NCI-H2107 treated with DMSO at 0.1 percent for 48 hours (cell line): ENCODE measurements around the gene YY1.
"Not testable (repeated sequence)": the region's sequence is repeated elsewhere in the genome, so short reads cannot be mapped to it uniquely, and the experiment has no call there.

Experiments used
- DNase-seq: peaks from one replicate; lab custom pipeline; 2025; ENCODE audit not compliant: unreplicated experiment; lab: John Stamatoyannopoulos, UW

Gene YY1

GRCh38 chr14:100213956-100214769 lies 24.8 kb upstream of the YY1 start:
- peak; percentile 92 for DNase-seq

DNA sequence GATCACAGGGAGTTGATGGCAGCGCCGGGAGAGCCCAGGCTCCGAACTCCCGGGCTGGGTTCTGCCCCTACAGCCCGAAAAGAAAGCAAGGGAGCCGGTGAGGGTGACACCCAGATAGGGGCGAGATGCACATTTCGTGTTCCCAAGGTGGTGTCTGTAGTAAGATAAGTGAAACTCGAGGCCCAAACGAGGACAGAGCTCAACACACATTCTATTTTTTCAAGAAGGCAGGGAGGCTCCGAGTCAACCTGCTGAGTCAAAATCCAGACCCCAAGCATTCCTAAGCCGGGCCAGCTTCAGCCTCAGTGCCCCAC lies 24.2 kb upstream of the YY1 start:
- DNase-seq = no peak

GRCh38 chr14:100215330-100215885 lies 23.5 kb upstream of the YY1 start:
- DNase-seq = no peak

GRCh38 chr14:100219126-100219785 lies 19.7 kb upstream of the YY1 start:
- no peak for DNase-seq

- peak; percentile 94 for DNase-seq
Measured at GRCh38 chr14:100221533-100222223, 17.3 kb upstream of the YY1 start.

- no peak for DNase-seq
Measured at GRCh38 chr14:100222224-100223093, 16.5 kb upstream of the YY1 start.

DNA sequence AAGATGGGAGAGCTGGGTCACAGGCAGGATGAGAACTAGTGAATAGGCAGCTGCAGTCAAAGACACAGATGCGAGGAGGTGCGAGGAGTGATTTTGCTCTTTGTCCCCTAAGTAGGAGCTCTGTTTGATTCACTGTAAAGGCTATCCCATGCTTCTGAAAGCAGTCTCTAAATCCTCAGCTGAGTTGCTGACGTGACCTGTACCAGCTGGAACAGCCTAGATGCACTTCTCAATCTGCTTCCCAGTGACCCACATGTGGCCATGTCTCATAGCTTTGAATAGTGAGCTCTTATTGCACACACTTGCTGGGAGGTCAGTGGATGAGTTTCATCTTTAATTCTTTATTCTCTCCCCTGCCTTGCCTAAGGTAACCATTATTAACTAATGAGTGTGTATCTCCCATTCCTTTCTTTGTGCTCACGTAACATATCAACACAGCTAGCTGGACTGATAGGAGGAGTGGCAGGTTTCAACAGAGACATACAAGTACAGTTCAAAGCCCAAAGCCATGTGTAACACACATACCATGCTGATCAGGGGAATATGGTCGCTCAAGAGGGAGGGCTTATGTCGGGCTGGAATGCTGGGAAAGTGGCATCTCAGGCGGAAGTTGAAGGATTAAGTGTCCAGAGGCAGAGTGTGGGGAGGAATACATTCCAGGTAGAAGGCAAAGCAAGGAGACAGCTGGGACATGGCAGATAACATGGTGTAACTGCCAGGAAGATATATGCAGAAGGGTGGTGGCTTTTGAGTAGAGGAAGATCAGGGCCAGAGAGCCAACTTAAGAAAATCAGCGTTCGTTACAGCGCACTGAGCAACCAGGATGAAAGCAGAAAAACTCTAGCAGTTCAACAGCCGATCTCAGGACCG lies 15.4 kb upstream of the YY1 start:
- no peak for DNase-seq

- DNase-seq = no peak
Measured at GRCh38 chr14:100224229-100224866, 14.6 kb upstream of the YY1 start.

GRCh38 chr14:100225169-100225568 lies 13.8 kb upstream of the YY1 start:
- DNase-seq = no peak

DNA sequence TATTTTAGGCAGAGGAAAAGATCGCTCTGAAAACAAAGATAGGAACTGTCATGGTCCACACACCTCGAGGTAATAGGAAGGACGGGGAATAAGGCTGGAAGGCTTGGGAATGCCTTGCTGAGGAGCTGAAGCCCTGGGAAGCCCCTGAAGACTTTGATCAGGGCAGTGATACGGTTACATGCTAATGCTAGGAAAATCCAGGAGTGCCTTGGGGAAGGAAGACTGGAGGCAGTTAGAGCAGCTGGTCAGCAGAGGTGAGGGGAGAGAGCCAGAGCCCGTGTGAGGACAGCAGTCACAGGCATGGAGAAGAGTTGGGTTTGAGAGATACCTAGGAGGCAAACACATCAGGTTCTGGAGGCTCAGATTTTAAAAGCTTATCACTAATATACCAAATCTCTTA lies 8.6 kb upstream of the YY1 start:
- no peak for DNase-seq

DNA sequence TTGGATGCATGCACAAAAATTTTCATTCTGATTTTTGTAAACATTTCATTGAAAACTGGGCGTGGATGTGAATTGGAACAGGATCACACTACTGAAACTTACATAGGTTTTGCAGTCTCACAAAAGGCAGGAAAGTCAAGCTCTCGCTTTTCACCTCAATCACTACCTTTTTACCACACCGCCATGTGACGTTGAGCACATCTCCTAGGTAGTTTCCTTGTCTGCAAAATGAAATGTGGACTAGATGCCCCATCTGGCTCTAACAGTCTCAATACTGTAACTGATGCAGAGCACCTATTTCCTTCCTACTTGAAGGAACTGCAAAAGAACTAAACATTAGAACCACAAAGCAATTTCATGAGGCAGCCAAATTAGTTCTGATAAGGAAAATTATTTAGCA lies 4.4 kb upstream of the YY1 start:
- DNase-seq = no peak

GRCh38 chr14:100236271-100236818 lies 2.6 kb upstream of the YY1 start:
- not testable (repeated sequence) for DNase-seq

- DNase-seq = no peak
Measured at GRCh38 chr14:100236881-100237280, 2.1 kb upstream of the YY1 start.

DNA sequence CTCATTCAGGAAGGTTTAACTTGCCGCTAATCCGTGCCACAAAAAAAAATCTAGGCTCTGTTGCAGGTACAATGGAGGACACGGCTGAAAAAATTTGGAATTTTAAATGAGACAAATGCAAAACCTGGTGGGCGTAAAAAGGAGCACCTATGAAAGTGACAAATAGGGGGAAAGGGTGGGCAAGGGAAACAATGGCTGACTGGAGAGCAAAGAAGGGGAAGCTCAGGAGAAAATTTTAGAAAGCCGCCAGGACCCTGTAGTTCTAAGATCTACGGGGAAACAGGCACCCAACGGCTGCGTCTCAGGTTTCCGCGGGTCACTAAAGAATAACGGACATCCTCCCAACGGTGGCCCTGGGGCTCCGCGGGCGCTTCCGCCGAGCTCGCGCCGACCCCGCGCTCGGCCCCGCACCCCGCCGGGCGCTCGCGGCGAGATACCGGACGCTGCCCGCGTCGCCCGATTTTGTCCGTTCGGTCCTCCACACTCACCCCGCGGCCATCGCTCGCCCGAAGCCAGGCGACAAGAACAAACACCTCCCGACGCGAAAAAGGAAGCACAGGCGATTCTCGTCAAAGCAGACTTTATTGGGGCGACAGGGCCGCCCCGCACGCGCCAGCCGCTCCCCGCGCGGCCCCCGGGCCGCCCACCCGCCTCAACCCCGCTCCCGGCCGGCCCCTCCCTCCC lies 1.1 kb upstream of the YY1 start:
- DNase-seq = peak; percentile 41

DNA sequence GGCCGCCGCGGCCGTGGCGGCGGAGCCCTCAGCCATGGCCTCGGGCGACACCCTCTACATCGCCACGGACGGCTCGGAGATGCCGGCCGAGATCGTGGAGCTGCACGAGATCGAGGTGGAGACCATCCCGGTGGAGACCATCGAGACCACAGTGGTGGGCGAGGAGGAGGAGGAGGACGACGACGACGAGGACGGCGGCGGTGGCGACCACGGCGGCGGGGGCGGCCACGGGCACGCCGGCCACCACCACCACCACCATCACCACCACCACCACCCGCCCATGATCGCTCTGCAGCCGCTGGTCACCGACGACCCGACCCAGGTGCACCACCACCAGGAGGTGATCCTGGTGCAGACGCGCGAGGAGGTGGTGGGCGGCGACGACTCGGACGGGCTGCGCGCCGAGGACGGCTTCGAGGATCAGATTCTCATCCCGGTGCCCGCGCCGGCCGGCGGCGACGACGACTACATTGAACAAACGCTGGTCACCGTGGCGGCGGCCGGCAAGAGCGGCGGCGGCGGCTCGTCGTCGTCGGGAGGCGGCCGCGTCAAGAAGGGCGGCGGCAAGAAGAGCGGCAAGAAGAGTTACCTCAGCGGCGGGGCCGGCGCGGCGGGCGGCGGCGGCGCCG lies 381 bp downstream of the YY1 start:
- DNase-seq = no peak

DNA sequence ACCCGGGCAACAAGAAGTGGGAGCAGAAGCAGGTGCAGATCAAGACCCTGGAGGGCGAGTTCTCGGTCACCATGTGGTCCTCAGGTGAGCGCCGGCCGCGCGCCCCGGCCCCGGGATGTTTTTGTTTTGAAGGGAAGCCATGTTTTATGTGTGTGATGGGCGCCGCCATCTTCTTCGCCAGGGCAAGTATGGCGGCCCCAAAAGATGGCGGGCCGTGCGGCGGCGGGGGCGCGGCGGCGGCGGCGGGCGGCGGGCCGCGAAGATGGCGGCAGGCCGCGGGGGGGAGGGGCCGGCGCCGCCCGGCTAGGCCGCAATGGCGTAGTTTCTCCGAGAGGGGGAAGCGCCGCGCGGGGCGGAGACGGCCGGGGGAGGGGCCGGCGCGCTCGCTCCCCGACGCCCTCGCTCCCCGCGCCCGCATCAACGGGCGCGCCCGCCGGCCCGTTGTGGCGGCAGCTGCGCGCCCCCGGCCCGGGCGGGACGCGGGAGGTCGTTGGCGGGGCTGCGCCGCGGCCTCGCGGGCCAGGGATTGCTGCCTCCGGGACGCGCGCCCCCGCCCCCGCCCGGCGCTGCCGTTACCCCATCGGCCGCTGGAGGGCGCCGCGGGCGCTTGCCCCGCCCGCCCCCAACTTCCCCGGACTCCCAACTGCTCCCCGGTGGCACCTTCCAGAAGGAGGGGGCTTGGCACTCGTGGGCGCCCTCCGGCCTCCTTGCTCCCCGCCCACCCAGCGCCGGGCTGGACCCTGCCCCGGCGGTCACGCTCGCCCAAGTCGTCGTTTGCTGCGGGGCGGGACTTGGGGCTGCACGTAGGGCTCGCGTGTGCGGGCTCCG lies 1.1 kb downstream of the YY1 start:
- peak; percentile 69 for DNase-seq

- DNase-seq = no peak
Measured at GRCh38 chr14:100240668-100241032, 1.7 kb downstream of the YY1 start.
